Thoracic aorta (tissue), 2 donors: ENCODE data around the gene CDKN2AIP. TPM values are rescaled to one million over a fixed set of nuclear protein-coding genes. Genes with fewer than 3 reads are reported as not detected.

ENCODE experiments used
- ATAC-seq: fragments of 150-250 bp; one replicate; pipeline ENCODE4 v1.8.0; 2017; ENCODE audit warnings: low read depth; ENCODE audit not compliant: insufficient number of reproducible peaks, low FRiP score
- DNase-seq: peaks from one replicate; pipeline ENCODE4 v3.0.0-alpha.2; 2020; ENCODE audit warnings: low spot score
- H3K27ac ChIP-seq, 2 donors: fragments of 200-600 bp; sonication (generic); 1 replicate in 1 of 2; 2 replicates in 1 of 2; pipeline ENCODE4 v1.5.1; 2016; ENCODE audit warnings: mild to moderate bottlenecking in 2 of 2, moderate library complexity in 2 of 2
- H3K27me3 ChIP-seq: fragments of 200-600 bp; sonication (generic); replicated peaks from 2 replicates; pipeline ENCODE4 v1.6.0; 2016; ENCODE audit warnings: mild to moderate bottlenecking; ENCODE audit not compliant: insufficient read depth
- H3K36me3 ChIP-seq: fragments of 200-600 bp; sonication (generic); one replicate; pipeline ENCODE4 v1.5.1; 2016
- H3K4me1 ChIP-seq, 2 donors: fragments of 200-600 bp; sonication (generic); 1 replicate in 1 of 2; 2 replicates in 1 of 2; pipeline versions ENCODE4 v1.5.1 to v1.6.0; 2016; ENCODE audit warnings: low read depth in 2 of 2, mild to moderate bottlenecking in 1 of 2; ENCODE audit not compliant: control insufficient read depth in 1 of 2
- H3K4me3 ChIP-seq: fragments of 200-600 bp; sonication (generic); 2 replicates; pipeline ENCODE4 v1.5.1; 2016; ENCODE audit warnings: mild to moderate bottlenecking
- H3K9me3 ChIP-seq: fragments of 200-600 bp; sonication (generic); 2 replicates; pipeline ENCODE4 v1.5.1; 2016
- CTCF ChIP-seq: fragments of 200-600 bp; sonication (generic); IDR thresholded peaks from one replicate; pipeline ENCODE4 v1.5.1; 2019; ENCODE audit warnings: antibody characterized with exemption
- total RNA-seq, 2 donors: library from RNA; depleted of rRNA; stranded (reverse); fragments of >200 nt; gene quantifications; one replicate each; pipeline versions ENCODE4 v1.1.0 to v1.2.3, GENCODE V29; 2016

CDKN2AIP gene
- total RNA-seq, 2 donors from 2014 or later: 12.9 to 20.5 TPM

- no peak overlapping the region for H3K4me3 ChIP-seq
- ATAC-seq (no peak), DNase-seq (no peak)
- H3K27ac ChIP-seq: no peak overlapping the region
- H3K9me3 ChIP-seq: no peaks in the 10 kb centered on the region
- no peaks in the 10 kb centered on the region for H3K4me1 ChIP-seq
- H3K27me3 ChIP-seq: no peaks in the 10 kb centered on the region
- H3K36me3 ChIP-seq: no peaks in the 10 kb centered on the region
- no peak for TF ChIP-seq CTCF
Measured at GRCh38 chr4:183412821-183413220, 31.6 kb upstream of the CDKN2AIP start.

GRCh38 chr4:183413234-183414200 is 30.9 kb upstream of the CDKN2AIP start:
- Histone ChIP-seq H3K27me3 (no peaks in the 10 kb centered on the region), H3K27ac (no peak overlapping the region), H3K4me3 (no peak overlapping the region), H3K36me3 (no peaks in the 10 kb centered on the region), H3K9me3 (no peaks in the 10 kb centered on the region), H3K4me1 (no peaks in the 10 kb centered on the region)
- ATAC-seq (no peak), DNase-seq (no peak)
- TF ChIP-seq CTCF: no peak

- Histone ChIP-seq H3K9me3 (no peaks in the 10 kb centered on the region), H3K4me3 (no peak overlapping the region), H3K4me1 (no peaks in the 10 kb centered on the region), H3K27ac (no peak overlapping the region), H3K27me3 (no peaks in the 10 kb centered on the region), H3K36me3 (no peaks in the 10 kb centered on the region)
- ATAC-seq (no peak), DNase-seq (no peak)
- no peak for TF ChIP-seq CTCF
Measured at GRCh38 chr4:183416879-183417755, 27.3 kb upstream of the CDKN2AIP start.

DNA sequence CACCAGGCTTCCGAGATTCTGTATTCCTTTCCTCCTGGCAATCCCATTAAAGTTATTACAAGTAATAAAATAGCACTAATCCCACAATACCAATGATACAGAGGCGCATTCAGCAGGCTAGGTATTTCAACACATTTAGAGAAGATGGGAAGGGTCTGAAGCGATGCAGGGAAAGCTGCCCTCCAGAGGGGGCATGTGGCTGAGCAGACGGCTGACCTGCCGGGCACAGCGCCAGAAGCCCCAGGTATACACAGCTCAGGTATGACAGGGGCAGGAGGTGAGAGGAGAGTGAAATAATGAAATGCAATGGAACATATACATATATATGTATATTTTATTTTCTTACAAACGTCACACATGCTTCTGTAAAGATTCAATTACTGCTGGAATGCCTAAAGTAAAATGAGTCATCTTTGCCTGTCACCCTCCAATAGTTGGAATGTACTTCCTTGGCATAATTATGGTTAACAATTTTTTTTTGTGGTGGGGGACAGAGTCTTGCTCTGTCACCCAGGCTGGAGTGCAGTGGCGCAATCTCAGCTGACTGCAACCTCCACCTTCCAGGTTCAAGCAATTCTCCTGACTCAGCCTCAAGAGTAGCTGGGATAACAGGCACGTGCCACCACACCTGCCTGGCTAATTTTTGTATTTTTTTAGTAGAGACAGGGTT is 21.3 kb upstream of the CDKN2AIP start:
- Histone ChIP-seq H3K4me3 (no peak overlapping the region), H3K9me3 (no peaks in the 10 kb centered on the region), H3K27me3 (no peaks in the 10 kb centered on the region), H3K4me1 (no peaks in the 10 kb centered on the region), H3K27ac (no peak overlapping the region), H3K36me3 (no peaks in the 10 kb centered on the region)
- no peak for TF ChIP-seq CTCF
- no peak for ATAC-seq
- DNase-seq: no peak
